OCI-LY7 (cell line): ENCODE results near the gene DNAH8.

Experiments
- EZH2phosphoT487 ChIP-seq: fragments of 200-600 bp; sonication (generic); IDR thresholded peaks from 2 replicates; pipeline ENCODE4 v1.6.1; 2018; ENCODE audit warnings: low read depth, borderline replicate concordance, mild to moderate bottlenecking, mixed run types, antibody characterized with exemption, low read length, moderate library complexity, mixed read lengths
- TF ChIP-seq, protein P1 (sequence below): fragments of 200-600 bp; sonication (generic); conservative IDR thresholded peaks from 2 replicates; pipeline ENCODE4 v1.5.1; 2014; ENCODE audit warnings: mild to moderate bottlenecking, antibody characterized with exemption, low read length, moderate library complexity, mixed read lengths

DNA sequence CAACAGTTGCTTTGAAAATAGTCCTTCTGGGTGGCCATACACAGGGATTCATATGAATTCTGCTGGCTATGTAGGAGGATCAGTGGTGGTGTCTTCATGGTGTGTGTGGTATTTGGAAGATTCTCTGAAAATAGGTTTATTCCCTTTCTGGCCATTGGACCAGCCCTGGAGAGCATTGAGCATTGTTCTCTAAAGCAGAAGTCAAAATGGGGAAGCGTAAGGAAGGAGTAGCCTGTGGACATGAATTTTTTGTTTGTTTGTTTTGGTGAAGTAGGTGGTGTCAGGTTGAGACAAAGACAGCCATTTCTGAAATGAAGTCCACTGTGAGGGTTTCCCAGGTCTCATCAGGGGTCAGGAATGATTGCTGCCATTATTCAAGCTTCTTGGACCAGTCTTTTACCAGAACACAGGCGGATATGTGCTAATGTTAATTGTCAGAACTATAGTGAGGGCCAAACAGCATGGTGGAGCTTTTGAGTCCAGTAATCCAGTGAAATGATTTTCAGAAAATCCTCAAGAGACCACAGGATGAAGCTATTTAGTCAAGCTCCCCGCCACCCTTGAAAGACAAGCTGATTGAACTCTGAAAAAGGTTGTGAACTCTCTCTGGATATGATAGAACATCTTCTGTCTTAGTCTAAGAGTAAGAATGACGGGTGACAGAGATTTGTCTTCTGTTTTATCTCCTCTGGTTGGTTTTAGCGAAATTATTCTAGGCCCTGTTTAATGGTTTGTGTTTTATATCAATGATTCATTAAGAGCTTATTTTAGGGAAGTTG is 60.0 kb downstream of the DNAH8 start:
- TF ChIP-seq, protein P1, sequence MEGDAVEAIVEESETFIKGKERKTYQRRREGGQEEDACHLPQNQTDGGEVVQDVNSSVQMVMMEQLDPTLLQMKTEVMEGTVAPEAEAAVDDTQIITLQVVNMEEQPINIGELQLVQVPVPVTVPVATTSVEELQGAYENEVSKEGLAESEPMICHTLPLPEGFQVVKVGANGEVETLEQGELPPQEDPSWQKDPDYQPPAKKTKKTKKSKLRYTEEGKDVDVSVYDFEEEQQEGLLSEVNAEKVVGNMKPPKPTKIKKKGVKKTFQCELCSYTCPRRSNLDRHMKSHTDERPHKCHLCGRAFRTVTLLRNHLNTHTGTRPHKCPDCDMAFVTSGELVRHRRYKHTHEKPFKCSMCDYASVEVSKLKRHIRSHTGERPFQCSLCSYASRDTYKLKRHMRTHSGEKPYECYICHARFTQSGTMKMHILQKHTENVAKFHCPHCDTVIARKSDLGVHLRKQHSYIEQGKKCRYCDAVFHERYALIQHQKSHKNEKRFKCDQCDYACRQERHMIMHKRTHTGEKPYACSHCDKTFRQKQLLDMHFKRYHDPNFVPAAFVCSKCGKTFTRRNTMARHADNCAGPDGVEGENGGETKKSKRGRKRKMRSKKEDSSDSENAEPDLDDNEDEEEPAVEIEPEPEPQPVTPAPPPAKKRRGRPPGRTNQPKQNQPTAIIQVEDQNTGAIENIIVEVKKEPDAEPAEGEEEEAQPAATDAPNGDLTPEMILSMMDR: no peak
- TF ChIP-seq EZH2phosphoT487: no peak
